ENCODE measurements around the gene BAIAP2.
A peak's percentile ranks its signal among the peaks of the same experiment; 100 is the strongest.
"Not testable (repeated sequence)": the region's sequence is repeated elsewhere in the genome, so short reads cannot be mapped to it uniquely, and the experiment has no call there.

Gene BAIAP2

DNA sequence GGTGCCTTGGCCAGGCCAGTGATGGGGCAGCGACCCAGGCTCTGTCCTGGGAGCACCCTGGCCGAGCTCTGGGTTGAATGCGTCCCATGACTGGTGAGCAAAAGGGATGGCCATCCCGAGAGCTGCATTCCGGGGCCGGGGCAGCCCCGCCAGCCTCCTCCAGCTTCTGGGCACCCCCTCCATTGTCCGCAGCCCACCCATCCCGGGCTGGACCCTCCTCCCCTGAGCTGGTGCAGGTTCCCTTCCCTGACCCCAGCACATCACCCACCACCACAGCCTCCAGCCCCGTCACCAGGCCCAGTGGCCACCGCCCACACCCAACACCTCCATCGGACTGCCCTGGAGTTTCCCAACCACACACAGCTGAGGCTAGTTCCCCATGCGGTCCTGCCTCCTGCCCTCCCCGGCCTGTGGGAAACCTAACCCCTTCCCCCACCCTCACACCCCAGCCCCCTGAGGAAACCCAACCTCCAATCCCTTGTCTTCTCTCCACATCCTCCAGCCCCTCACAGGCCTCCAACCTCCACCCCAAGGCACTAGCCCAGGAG is 114.1 kb downstream of the BAIAP2 start:
- FAIRE-seq = no peak
- TF ChIP-seq POLR2A (IDR thresholded peaks at IDR 0.05; ENCODE audit: low read depth, low read length) = no peak

DNA sequence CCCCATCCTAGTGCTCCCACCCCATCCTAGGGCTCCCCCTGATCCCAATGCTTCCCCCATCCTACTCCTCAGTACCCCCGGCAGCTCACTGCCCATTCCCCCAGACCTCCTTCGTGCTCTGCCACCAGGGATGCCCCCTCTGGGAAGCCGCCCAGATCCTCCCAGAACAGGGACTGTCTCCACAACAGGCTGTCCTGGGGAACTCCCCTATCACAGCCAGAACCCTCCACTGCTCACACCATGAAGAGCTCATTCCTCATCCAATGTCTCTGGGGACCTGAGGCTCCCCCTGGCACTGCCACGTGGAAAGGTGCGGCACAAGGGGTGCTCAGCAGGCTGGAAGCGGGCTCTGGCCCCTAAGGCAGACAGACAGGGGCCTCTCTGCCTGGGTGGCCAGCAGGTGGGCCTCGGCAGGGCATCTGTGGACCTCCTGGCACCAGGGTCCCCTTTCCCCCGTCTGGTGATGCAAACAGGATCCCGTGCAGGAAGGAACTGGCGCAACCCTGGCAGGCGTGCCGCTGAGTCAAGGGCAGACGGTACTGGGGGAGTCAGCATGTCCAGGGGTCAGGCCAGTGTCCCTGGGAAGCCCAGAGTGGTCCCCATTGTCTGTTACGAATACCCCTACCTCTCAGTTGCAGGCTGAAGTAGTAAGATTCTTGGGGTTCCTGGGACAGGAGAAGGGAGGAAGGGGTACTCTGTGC is 115.6 kb downstream of the BAIAP2 start:
- FAIRE-seq (no peak), DNase-seq (ENCODE audit: insufficient read length, low spot score) (no peak)
- no peak for TF ChIP-seq POLR2A (IDR thresholded peaks at IDR 0.05; ENCODE audit: low read depth, low read length)

More for the DNA sequence above, 114.1 kb downstream of the BAIAP2 start:
- DNase-seq (ENCODE audit: insufficient read length, low spot score) = no peak

DNA sequence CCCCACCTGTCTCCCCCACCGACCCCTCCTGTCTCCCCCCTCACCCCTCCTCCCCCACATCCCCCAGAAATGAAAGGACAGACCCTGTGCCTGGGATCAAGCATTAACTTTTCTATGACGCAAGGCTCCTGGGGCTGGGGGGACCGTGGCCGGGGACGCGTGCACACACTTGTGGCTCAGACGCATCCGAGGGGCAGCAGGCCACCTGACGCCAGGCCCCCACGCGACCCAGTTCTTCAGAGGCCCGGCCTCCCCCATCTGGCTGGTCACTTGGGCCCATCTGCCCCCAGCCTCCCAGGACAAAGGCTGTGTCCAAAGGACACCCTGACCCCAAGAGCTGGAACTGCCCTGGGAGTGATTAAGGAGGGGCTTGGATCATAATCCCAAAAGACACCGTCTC is 116.3 kb downstream of the BAIAP2 start:
- no peak for TF ChIP-seq POLR2A (IDR thresholded peaks at IDR 0.05; ENCODE audit: low read depth, low read length)
- FAIRE-seq = no peak

DNA sequence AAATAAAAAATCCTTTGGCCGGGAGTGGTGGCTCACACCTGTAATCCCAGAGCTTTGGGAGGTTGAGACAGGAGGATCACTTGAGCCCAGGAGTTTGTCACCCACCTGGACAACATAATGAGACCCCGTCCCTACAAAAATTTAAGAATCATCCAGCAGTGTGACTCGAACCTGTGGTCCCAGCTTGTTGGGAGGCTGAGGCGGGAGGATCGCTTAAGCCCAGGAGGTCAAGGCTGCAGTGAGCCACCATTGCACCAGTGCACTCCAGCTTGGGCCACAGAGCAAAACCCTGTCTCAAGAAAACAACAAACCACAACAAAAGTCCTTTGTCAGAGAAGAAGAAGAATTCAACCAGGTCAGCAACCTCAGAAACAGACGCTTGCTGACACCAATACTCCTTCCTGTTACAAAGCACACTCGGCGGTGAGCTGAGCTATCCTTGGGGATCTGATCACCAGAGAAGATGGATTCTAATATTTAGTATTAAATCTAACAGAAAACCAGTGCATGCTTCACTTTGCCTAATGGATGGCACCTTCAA is 117.4 kb downstream of the BAIAP2 start:
- FAIRE-seq (no peak), DNase-seq (ENCODE audit: insufficient read length, low spot score) (no peak)
- no peak for TF ChIP-seq POLR2A (IDR thresholded peaks at IDR 0.05; ENCODE audit: low read depth, low read length)

More for the DNA sequence above, 116.3 kb downstream of the BAIAP2 start:
- no peak for DNase-seq (ENCODE audit: insufficient read length, low spot score)

DNA sequence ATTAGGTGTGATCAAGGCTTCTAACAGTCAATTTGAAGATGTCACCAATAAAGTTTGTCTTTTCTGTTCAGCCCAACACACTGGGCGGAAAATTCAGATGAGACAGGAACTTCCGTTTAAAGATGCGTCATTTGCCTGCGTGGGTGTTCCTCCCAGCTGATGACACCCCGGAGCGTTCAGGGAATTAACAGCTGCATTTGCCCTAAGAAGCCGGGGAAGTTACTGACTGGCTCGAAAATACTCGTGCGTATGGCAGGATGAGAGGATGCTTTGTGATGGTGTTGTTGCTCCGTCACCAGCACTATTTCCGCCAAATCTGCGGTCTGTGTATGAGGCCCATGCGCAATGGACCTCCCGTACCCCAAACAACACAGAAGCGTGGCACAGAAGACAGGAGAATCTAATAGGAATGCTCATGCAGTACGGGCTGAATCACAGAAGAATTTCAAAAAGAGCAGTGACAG is 118.4 kb downstream of the BAIAP2 start:
- DNase-seq (ENCODE audit: insufficient read length, low spot score) = peak; percentile 68
- FAIRE-seq = no peak
- no peak for TF ChIP-seq POLR2A (IDR thresholded peaks at IDR 0.05; ENCODE audit: low read depth, low read length)

DNA sequence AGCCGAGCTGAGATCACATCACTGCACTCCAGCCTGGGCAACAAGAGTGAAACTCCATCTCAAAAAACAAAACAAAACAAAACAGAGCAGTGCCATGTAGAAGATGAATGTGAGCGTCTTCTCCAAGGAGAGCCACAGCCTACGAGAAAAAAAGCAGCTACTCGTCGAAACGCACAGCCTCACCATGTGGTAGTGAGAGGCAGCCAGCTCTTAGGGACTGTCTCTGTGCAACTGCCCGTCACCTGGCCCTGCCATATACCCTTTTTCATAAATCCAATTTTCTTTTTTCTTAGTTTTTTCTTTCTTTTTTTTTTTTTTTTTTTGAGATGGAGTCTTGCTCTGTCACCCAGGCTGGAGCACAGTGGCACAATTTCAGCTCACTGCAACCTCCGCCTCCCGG is 119.1 kb downstream of the BAIAP2 start:
- not testable (repeated sequence) for DNase-seq (ENCODE audit: insufficient read length, low spot score); FAIRE-seq

DNA sequence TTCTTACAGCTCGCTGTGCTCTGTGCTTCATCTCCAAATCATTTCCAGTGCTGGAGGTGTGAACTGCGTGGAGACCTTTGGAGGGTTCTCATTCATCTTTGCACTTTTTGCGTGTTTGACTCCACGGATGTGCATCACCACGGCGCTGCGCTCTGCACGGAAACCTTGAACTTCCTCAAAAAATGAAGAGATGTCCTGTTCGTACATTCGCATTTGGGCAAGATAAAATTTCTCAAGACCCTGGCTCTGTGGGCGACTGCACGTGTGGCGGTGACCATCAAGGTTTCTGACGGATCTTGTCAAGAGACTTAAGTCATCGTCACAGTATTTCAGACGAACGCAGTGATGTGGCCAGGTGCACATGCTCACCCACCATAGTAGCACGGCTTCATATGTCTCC is 120.0 kb downstream of the BAIAP2 start:
- FAIRE-seq (no peak), DNase-seq (ENCODE audit: insufficient read length, low spot score) (no peak)
- no peak for TF ChIP-seq POLR2A (IDR thresholded peaks at IDR 0.05; ENCODE audit: low read depth, low read length)

DNA sequence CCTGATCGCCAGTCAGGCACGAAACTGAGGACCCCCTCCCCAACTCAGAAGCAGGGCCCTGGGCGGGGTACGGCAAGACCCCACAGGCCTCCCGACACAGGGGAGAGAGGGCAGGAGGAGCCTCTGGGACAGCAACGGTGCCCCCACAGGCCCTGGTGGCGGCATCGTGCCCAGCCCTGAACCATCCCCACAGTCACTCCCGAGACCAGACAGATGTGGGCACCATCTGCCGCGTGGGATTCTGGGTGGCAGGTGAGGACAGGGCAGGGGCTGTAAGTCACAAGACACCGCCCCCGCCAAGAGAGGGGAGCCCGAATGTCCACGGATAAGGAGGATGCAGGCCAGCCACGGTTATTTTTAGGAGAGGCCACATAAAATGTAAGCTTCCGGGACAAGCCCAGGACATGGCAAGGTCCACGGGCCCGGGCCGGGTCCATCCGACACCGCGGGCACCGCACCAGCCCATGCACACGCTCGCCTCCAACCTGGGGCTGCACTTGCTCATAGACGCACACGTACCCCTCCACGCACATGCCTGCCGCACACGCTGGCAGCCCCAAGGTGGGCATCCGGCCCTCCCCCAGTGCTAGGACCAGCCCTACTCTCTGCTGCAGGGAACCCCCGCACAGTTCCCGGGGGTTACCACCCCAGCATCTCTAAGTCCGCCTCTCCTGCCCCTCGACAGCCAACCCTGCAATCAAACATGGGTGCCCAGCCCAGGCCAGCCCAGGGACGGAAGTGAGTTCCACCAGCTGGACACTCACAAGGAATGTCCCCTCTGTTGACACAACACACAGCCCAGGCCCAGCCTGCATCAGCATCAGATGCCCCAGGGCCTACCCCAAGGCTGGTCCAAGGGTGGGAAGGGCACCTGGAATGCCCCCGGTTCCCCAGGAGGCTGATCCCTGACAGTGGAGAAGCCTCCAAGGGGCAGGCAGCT is 122.2 kb downstream of the BAIAP2 start:
- TF ChIP-seq POLR2A (IDR thresholded peaks at IDR 0.05; ENCODE audit: low read depth, low read length) = no peak
- DNase-seq (ENCODE audit: insufficient read length, low spot score) (no peak), FAIRE-seq (no peak)

DNA sequence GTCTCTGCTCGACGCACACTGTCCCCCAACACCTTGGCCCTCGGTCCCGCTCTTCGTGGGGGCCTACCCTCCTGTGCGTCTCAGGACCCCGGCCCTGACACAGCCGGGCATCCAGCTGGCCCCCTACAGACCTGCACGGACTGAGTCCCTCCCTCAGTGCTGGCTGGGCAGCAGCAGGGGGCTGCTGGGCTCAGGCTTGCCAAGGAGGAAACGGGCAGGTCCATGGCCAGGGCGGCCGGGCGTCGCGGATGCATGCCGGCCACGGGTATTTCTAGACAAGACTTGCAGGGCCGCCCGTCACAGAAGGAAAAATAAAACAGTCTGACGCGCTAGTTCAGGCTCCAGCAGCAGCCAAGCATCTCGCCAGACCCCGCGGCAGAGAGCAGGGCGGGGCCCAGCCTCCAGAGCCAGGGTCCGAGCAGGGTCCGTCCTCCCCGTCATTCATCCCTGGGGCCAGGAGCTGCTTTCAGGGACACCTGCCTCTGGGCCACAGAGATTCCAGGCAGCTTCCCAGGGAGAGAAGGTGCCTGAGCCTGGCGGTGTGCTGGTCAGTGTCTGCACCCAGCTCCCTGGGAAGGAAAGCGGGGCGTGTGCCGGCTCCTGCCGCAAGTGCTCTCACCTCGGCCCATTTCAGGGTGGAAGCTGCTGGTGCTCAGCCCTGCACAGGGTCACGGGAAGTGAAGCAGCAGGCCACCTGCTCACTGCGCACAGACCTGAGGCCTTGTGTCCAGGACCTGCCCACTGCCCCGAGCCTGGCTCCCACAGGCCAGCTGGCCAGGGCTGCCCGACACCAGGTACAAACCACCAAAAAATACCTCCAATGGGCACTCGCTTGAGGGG is 123.1 kb downstream of the BAIAP2 start:
- DNase-seq (ENCODE audit: insufficient read length, low spot score) (no peak), FAIRE-seq (no peak)
- TF ChIP-seq POLR2A (IDR thresholded peaks at IDR 0.05; ENCODE audit: low read depth, low read length) = no peak

DNA sequence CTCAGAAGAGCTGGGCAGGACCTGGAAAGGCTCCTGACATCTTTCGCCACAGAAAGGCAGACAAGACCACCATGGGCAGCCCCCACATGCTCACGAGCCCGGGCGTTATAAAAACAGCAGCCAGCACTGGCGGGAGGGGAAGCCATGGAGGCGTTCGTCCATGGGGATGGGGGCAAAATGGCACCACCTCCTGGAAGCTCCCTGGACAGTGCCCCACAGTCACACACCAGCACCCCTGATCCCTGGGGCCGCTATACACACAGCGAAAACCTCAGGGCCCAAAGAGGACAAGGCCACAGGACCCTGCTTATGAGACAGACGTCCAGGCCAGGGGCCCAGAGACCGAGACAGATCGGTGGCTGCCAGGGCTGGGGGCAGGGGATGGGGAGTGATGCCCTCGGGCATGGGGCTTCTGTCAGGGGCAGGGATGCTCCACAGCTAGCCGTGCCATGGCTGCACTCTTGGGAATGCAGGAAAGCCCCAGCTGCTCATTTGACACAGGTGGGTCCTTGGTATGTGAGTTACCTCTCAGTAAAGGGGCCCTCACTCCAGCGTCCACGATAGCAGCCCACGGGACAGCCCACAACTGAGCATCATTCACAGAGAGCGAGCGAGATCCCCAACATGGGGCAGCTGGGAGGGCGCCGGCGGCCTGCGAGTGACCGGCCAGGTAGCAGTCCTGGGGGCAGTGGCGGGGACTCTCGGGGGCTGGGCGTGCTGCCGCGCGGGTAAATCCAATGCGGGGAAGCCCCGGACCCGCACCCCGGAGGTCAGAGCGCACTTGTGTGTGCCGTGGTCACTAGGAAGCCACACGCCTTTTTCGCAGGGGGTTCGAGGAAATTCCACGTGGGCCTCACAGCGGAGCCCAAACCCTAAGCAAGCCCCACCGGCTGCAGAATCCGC is 124.0 kb downstream of the BAIAP2 start:
- FAIRE-seq = no peak
- no peak for DNase-seq (ENCODE audit: insufficient read length, low spot score)
- no peak for TF ChIP-seq POLR2A (IDR thresholded peaks at IDR 0.05; ENCODE audit: low read depth, low read length)

DNA sequence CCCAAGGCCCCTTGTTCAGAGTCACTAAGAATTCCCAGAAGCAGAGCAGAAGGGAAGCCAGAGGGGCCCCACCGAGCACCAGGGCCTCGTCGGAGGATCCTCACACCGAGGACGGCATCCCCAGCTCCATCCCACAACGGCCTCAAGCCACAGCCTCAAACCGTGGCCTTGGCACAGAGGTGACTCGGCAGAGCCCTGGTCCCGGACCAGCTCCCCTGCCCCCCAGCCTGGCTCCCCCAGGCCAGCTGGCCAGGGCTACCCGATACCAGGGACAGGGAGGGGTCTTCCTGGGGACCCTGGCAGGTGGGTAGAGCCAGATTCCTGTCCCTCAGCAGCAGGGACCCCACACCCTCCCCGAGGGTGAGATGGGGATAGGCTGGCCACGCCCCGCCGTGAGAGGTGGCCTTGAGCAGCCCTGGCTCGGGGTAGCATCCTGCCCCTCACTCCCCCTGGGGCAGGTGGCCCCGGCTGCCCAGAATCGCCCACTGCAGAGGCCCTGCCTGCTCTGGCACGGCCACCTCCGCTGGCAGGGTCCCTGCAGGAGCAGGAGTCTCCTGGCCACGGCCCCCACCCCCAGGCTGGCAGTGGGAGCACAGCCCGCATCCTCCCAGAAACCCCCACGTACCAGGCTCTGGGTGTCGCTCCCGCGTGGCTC is 124.8 kb downstream of the BAIAP2 start:
- TF ChIP-seq POLR2A (IDR thresholded peaks at IDR 0.05; ENCODE audit: low read depth, low read length) = no peak
- no peak for FAIRE-seq
- DNase-seq (ENCODE audit: insufficient read length, low spot score) = no peak

DNA sequence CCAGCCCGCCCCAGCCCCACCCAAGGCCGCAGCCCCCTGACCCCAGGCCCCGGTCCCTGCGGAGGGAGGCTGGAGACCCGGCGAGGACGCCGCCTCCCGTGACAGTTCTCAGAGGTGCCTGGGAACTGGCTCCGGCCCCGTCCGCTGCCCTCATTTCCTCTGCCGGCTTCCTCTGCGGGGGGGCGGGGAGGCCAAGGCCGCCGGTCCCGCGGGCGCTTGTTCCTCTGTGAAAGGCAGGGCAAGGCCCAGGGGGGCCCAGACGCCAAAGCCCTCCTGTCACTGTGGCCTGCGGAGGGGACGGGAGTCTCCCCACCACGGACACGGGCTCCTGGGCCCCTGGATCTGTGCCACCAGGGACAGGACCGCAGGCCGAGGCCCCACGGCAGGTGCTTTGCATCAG is 125.4 kb downstream of the BAIAP2 start:
- TF ChIP-seq POLR2A (IDR thresholded peaks at IDR 0.05; ENCODE audit: low read depth, low read length) = no peak
- no peak for FAIRE-seq
- no peak for DNase-seq (ENCODE audit: insufficient read length, low spot score)
